Gastrocnemius medialis (tissue), 4 donors: ENCODE measurements around the gene DENND1A.

Experiments
- POLR2A ChIP-seq, 2 donors: fragments of 450-650 bp; IDR thresholded peaks; one replicate each; pipeline ENCODE4 v1.6.1; 2017; ENCODE audit warnings: antibody characterized with exemption in 2 of 2, mild to moderate bottlenecking in 2 of 2, moderate library complexity in 2 of 2
- TF ChIP-seq, protein P1 (sequence below), 5 experiments: fragments of 450-650 bp in 3 of 5; fragments of 200-600 bp in 2 of 5; sonication (generic) in 2 of 5; IDR thresholded peaks in 4 of 5; conservative IDR thresholded peaks in 1 of 5; 1 replicate in 4 of 5; 2 replicates in 1 of 5; pipeline ENCODE4 v1.5.1; 2016 to 2019; ENCODE audit warnings: antibody characterized with exemption in 5 of 5, mild to moderate bottlenecking in 3 of 5, moderate library complexity in 3 of 5

DNA sequence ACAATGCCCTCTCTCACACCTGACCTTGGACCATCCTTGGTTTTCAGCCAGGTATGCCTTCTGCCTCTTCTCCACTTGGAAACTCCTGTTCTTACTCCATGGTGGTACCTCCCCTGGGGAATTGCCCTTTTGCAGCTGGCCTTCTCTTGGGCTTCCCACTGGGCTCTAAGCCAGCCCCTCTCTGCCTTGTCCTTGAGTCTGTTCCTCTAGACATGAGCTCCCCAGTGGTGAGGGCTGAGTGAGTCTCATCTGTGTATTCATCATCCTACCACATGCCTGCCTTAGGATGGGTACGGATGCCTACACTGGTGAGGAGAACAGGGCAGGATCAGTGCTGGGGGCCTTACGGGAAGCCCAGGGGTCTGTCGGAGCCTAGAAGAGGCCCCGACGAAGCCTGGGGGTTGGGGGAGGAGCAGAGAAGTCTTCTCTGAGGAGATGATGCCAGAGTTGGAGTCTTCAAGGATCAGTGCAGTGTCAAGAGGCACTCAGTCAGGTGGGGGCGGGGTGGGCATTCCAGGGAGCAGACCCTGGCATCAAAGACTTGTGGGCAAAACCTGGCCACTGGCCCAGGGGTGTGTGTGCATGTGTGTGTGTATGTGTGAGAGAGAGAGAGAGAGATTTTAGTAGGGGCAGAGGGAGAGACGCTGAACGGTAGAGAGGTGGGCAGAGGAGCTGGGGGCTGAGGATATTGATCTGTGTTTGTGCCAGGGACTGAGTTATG is 579.2 kb downstream of the DENND1A start:
- TF ChIP-seq, protein P1, sequence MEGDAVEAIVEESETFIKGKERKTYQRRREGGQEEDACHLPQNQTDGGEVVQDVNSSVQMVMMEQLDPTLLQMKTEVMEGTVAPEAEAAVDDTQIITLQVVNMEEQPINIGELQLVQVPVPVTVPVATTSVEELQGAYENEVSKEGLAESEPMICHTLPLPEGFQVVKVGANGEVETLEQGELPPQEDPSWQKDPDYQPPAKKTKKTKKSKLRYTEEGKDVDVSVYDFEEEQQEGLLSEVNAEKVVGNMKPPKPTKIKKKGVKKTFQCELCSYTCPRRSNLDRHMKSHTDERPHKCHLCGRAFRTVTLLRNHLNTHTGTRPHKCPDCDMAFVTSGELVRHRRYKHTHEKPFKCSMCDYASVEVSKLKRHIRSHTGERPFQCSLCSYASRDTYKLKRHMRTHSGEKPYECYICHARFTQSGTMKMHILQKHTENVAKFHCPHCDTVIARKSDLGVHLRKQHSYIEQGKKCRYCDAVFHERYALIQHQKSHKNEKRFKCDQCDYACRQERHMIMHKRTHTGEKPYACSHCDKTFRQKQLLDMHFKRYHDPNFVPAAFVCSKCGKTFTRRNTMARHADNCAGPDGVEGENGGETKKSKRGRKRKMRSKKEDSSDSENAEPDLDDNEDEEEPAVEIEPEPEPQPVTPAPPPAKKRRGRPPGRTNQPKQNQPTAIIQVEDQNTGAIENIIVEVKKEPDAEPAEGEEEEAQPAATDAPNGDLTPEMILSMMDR (IDR thresholded peaks at IDR 0.05 in 4 of 5, conservative IDR thresholded peaks at IDR 0.05 in 1 of 5): no peak
- no peak for TF ChIP-seq POLR2A (IDR thresholded peaks at IDR 0.05)
